Measurements from ENCODE around the gene PUS1. TPM values are rescaled to one million over a fixed set of nuclear protein-coding genes. Genes with fewer than 3 reads are reported as not detected.
"Not testable (repeated sequence)": the region's sequence is repeated elsewhere in the genome, so short reads cannot be mapped to it uniquely, and the experiment has no call there.

Gene PUS1
- total RNA-seq, 1 experiment from 2014 or later = 17.1 TPM

DNA sequence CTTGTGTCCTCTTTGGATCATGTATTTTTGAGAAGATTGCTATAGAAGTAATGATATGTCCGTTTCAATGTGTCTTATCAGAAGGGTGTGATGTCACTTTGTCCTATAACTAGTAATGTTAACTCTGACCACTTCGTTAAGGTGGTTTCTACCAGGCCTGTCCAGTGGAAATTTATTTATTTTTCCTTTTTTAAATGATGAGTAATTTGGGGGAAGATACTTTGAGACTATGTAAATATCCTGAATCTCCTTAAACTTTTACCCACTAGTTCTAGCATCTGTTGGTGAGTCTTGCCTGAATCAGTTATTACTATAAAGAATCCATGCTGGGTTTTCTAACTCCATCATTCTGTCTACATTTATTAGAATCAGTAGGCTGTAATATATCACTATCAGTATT is 36.0 kb downstream of the PUS1 start:
- Histone ChIP-seq H3K4me1 (peaks cover 8% of the 10 kb centered on the region), H3K4me3 (no peak overlapping the region), H3K27me3 (no peaks in the 10 kb centered on the region), H3K36me3 (peaks cover 20% of the 10 kb centered on the region), H3K9me3 (replicated peaks) (no peaks in the 10 kb centered on the region), H3K27ac (no peak overlapping the region)
- DNase-seq = no peak

DNA sequence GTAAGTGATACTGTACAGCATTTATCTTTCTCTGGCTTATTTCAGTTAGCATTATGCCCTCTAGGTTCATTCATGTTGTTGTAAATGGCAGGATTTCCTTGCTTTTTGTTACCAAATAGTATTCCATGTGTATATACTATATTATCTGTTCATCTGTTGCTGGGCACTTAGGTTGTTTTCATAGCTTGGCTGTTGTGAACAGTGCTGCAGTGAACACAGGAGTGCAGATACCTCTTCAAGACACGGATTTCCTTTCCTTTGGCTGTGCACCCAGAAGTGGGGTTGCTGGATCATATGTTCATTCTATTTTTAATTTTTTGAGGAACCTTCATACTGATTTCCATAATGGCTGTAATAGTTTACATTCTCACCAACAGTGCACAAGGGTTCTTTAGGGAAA is 42.1 kb downstream of the PUS1 start:
- no peaks in the 10 kb centered on the region for H3K9me3 ChIP-seq (replicated peaks)
- DNase-seq = no peak
- H3K27ac ChIP-seq = no peak overlapping the region
- H3K36me3 ChIP-seq = peaks cover 3% of the 10 kb centered on the region
- no peak overlapping the region for H3K4me3 ChIP-seq
- no peaks in the 10 kb centered on the region for H3K27me3 ChIP-seq
- H3K4me1 ChIP-seq = no peaks in the 10 kb centered on the region

GRCh38 chr12:131975228-131975627 is 46.2 kb downstream of the PUS1 start:
- Histone ChIP-seq H3K27ac (no peak overlapping the region), H3K9me3 (replicated peaks) (no peaks in the 10 kb centered on the region), H3K4me3 (no peak overlapping the region), H3K36me3 (peaks cover 5% of the 10 kb centered on the region; the same call in 1 of the 2 replicates), H3K4me1 (no peaks in the 10 kb centered on the region), H3K27me3 (no peaks in the 10 kb centered on the region)
- no peak for DNase-seq

GRCh38 chr12:131979606-131980005 is 50.5 kb downstream of the PUS1 start:
- no peak overlapping the region for H3K4me3 ChIP-seq
- peaks cover 18% of the 10 kb centered on the region; the same call in 1 of the 2 replicates for H3K36me3 ChIP-seq
- H3K4me1 ChIP-seq = no peaks in the 10 kb centered on the region; the same call in 1 of the 2 replicates
- no peaks in the 10 kb centered on the region for H3K27me3 ChIP-seq
- DNase-seq = no peak
- H3K27ac ChIP-seq = no peak overlapping the region
- no peaks in the 10 kb centered on the region for H3K9me3 ChIP-seq (replicated peaks)

DNA sequence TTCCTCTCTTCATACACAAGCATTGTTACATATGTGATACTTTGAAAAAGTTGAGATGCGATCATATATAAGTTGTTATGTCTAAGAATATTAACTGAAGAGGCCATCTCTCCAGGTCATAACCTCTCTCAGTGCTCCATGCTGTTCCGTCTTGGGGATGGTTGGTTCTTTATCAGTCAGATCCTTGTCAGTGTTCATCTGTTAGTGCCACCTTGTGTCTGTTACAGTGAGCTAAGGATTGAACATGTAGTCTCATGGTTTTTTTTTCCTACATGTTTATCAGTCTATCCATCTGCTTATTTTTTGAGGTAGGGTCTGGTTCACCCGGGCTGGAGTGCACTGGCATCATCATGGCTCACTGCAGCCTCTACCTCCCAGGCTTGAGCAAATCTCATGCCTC is 51.2 kb downstream of the PUS1 start:
- H3K4me1 ChIP-seq = no peaks in the 10 kb centered on the region; the same call in 1 of the 2 replicates
- no peak overlapping the region for H3K4me3 ChIP-seq
- DNase-seq = no peak
- H3K27ac ChIP-seq = no peak overlapping the region
- H3K27me3 ChIP-seq = no peaks in the 10 kb centered on the region
- H3K9me3 ChIP-seq (replicated peaks) = no peaks in the 10 kb centered on the region
- peaks cover 18% of the 10 kb centered on the region; the same call in 1 of the 2 replicates for H3K36me3 ChIP-seq

GRCh38 chr12:131981388-131981787 is 52.3 kb downstream of the PUS1 start:
- DNase-seq = no peak

GRCh38 chr12:131982041-131982440 is 53.0 kb downstream of the PUS1 start:
- Histone ChIP-seq H3K36me3 (peaks cover 24% of the 10 kb centered on the region; the same call in 1 of the 2 replicates), H3K4me1 (no peaks in the 10 kb centered on the region; the same call in 1 of the 2 replicates), H3K9me3 (replicated peaks) (no peaks in the 10 kb centered on the region), H3K4me3 (no peak overlapping the region), H3K27me3 (no peaks in the 10 kb centered on the region), H3K27ac (no peak overlapping the region)
- DNase-seq = no peak

More at GRCh38 chr12:131981388-131981787, 52.3 kb downstream of the PUS1 start:
- no peak overlapping the region for H3K27ac ChIP-seq
- H3K36me3 ChIP-seq = peaks cover 18% of the 10 kb centered on the region; the same call in 1 of the 2 replicates
- no peaks in the 10 kb centered on the region; the same call in 1 of the 2 replicates for H3K4me1 ChIP-seq
- H3K9me3 ChIP-seq (replicated peaks) = no peaks in the 10 kb centered on the region
- no peaks in the 10 kb centered on the region for H3K27me3 ChIP-seq
- H3K4me3 ChIP-seq = no peak overlapping the region

- H3K4me3 ChIP-seq = no peak overlapping the region
- no peak for DNase-seq
- H3K36me3 ChIP-seq = peaks cover 26% of the 10 kb centered on the region; the same call in 1 of the 2 replicates
- H3K9me3 ChIP-seq (replicated peaks) = no peaks in the 10 kb centered on the region
- H3K27ac ChIP-seq = no peak overlapping the region
- H3K27me3 ChIP-seq = no peaks in the 10 kb centered on the region
- no peaks in the 10 kb centered on the region; the same call in 1 of the 2 replicates for H3K4me1 ChIP-seq
Observed at GRCh38 chr12:131983026-131983425, 54.0 kb downstream of the PUS1 start.

DNA sequence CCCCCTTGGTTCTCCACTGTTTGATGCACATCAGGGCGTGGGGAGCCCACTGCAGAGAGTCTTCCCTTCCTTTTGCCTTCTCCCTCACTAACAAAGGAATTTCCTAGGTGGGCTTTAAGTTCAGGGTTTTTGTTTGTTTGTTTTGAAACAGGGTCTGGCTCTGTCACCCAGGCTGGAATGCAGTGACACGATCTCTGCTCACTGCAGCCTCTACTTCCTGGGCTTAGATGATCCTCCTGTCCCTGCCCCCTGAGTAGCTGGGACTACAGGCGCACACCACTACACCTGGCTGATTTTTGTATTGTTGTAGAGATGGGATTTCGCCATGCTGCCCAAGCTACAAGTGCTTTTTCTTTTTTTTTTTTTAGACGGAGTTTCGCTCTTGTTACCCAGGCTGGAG is 54.5 kb downstream of the PUS1 start:
- Histone ChIP-seq H3K9me3 (replicated peaks) (no peaks in the 10 kb centered on the region), H3K27ac (no peak overlapping the region), H3K4me1 (no peaks in the 10 kb centered on the region; the same call in 1 of the 2 replicates), H3K36me3 (peaks cover 26% of the 10 kb centered on the region; the same call in 1 of the 2 replicates), H3K4me3 (no peak overlapping the region), H3K27me3 (no peaks in the 10 kb centered on the region)
- DNase-seq = no peak

- no peak overlapping the region for H3K4me3 ChIP-seq
- peaks cover 26% of the 10 kb centered on the region; the same call in 1 of the 2 replicates for H3K36me3 ChIP-seq
- no peaks in the 10 kb centered on the region for H3K9me3 ChIP-seq (replicated peaks)
- no peak for DNase-seq
- no peaks in the 10 kb centered on the region for H3K27me3 ChIP-seq
- H3K4me1 ChIP-seq = peaks cover 5% of the 10 kb centered on the region
- no peak overlapping the region for H3K27ac ChIP-seq
Observed at GRCh38 chr12:131984334-131984733, 55.3 kb downstream of the PUS1 start.

GRCh38 chr12:131985510-131985875 is 56.4 kb downstream of the PUS1 start:
- H3K4me3 ChIP-seq; H3K27me3 ChIP-seq; DNase-seq; H3K9me3 ChIP-seq (replicated peaks); H3K27ac ChIP-seq: not testable (repeated sequence)
- Histone ChIP-seq H3K4me1 (peaks cover 17% of the 10 kb centered on the region), H3K36me3 (peaks cover 21% of the 10 kb centered on the region; the same call in 1 of the 2 replicates)

DNA sequence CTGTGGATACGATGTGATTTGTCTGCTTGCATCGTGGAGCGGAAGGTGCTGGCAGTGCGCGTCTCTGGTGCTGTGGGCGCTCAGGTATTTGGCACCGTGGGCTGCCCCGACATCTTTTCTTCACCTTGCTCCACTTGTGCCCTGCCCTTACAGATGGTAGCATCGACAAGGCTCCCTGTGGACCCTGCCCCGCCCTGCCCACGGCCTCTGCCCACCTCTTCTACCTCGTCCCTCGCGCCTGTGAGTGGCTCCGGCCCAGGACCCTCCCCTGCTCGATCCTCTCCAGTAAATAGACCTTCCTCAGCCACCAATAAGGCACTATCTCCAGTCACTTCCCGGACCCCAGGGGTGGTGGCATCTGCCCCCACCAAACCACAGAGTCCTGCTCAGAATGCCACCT is 57.3 kb downstream of the PUS1 start:
- H3K27me3 ChIP-seq = no peaks in the 10 kb centered on the region
- H3K36me3 ChIP-seq = peaks cover 16% of the 10 kb centered on the region; the same call in 1 of the 2 replicates
- no peak overlapping the region for H3K27ac ChIP-seq
- DNase-seq = no peak
- H3K4me1 ChIP-seq = peaks cover 23% of the 10 kb centered on the region
- H3K4me3 ChIP-seq = no peak overlapping the region
- no peaks in the 10 kb centered on the region for H3K9me3 ChIP-seq (replicated peaks)

GRCh38 chr12:131986910-131987309 is 57.8 kb downstream of the PUS1 start:
- no peak overlapping the region for H3K4me3 ChIP-seq
- H3K4me1 ChIP-seq = peaks cover 29% of the 10 kb centered on the region
- H3K36me3 ChIP-seq = peaks cover 15% of the 10 kb centered on the region; the same call in 1 of the 2 replicates
- no peaks in the 10 kb centered on the region for H3K9me3 ChIP-seq (replicated peaks)
- H3K27ac ChIP-seq = no peak overlapping the region
- no peaks in the 10 kb centered on the region for H3K27me3 ChIP-seq
- no peak for DNase-seq

GRCh38 chr12:131987552-131987951 is 58.5 kb downstream of the PUS1 start:
- peaks cover 19% of the 10 kb centered on the region for H3K36me3 ChIP-seq
- DNase-seq = no peak
- peaks cover 33% of the 10 kb centered on the region for H3K4me1 ChIP-seq
- H3K9me3 ChIP-seq (replicated peaks) = no peaks in the 10 kb centered on the region
- no peaks in the 10 kb centered on the region for H3K27me3 ChIP-seq
- H3K27ac ChIP-seq = no peak overlapping the region
- H3K4me3 ChIP-seq = no peak overlapping the region

- DNase-seq = no peak
- Histone ChIP-seq H3K36me3 (peaks cover 25% of the 10 kb centered on the region), H3K4me1 (peaks cover 33% of the 10 kb centered on the region), H3K9me3 (replicated peaks) (no peaks in the 10 kb centered on the region), H3K4me3 (no peak overlapping the region), H3K27me3 (no peaks in the 10 kb centered on the region), H3K27ac (no peak overlapping the region)
Observed at GRCh38 chr12:131988054-131988796, 59.1 kb downstream of the PUS1 start.

All from SJCRH30 (cell line).